Stimulated activated CD8-positive, alpha-beta memory T cell treated with anti-CD3 and anti-CD28 coated beads, Interleukin-7, amount 100 ng/mL, for 4 hours (primary cell): ENCODE results near the gene TRIM43B.
"Not testable (repeated sequence)": the region's sequence is repeated elsewhere in the genome, so short reads cannot be mapped to it uniquely, and the experiment has no call there.

Experiments used
- DNase-seq, 2 donors: peaks; one replicate each; pipeline ENCODE4 v3.0.0-alpha.2; 2020; ENCODE audit warnings: low read depth in 2 of 2

TRIM43B gene

GRCh38 chr2:95433973-95434372 lies 50.6 kb downstream of the TRIM43B start:
- DNase-seq: not testable (repeated sequence)

DNA sequence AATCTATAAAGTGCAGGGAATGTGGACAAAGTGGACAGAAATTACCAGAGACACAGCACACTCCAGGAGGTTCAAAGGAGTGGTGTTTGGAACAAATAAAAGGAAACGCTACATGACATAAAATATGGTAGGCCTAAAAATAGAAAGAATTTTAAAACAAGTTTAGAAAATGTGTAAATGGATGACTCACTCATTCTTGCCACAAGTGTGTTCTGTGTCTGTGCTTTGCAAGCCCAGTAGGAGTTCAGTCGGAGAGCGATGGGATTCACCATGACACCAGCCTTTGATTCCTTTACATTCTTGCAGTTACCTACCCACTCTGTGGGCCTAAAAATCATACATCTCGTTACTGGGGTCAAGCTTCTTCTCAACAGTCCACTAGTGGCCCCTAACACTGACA lies 51.2 kb downstream of the TRIM43B start:
- DNase-seq: not testable (repeated sequence)

- DNase-seq: not testable (repeated sequence)
These were observed 54.6 kb downstream of the TRIM43B start for GRCh38 chr2:95429748-95430467.

- DNase-seq: not testable (repeated sequence)
These were observed 57.2 kb downstream of the TRIM43B start for GRCh38 chr2:95427196-95427867.
